Stomach (tissue), 9 donors: ENCODE measurements around the gene BRMS1. TPM values are rescaled to one million over a fixed set of nuclear protein-coding genes. Genes with fewer than 3 reads are reported as not detected.
"Not testable (repeated sequence)": the region's sequence is repeated elsewhere in the genome, so short reads cannot be mapped to it uniquely, and the experiment has no call there.

ENCODE experiments used
- DNase-seq, 2 donors: peaks; one replicate each; pipeline versions ENCODE4 v3.0.0 to v3.0.0-alpha.2; 2013 to 2019
- H3K27ac ChIP-seq, 5 donors: fragments of 200-600 bp in 4 of 5; sonication (generic) in 4 of 5; one replicate each; pipeline ENCODE4 v1.5.1; 2013 to 2019; ENCODE audit warnings: mild to moderate bottlenecking in 1 of 5, moderate library complexity in 1 of 5
- H3K27me3 ChIP-seq, 3 donors: fragments of 200-600 bp; sonication (generic); one replicate each; pipeline ENCODE4 v1.5.1; 2017 to 2019; ENCODE audit warnings: mixed run types in 1 of 3
- H3K36me3 ChIP-seq, 4 donors: fragments of 200-600 bp; sonication (generic); 1 replicate in 3 of 4; 2 replicates in 1 of 4; pipeline ENCODE4 v1.5.1; 2016 to 2019
- H3K4me1 ChIP-seq, 4 donors: fragments of 200-600 bp; sonication (generic); one replicate each; pipeline ENCODE4 v1.5.1; 2016 to 2019
- H3K4me3 ChIP-seq, 4 donors: fragments of 200-600 bp; sonication (generic) in 3 of 4; one replicate each; pipeline ENCODE4 v1.5.1; 2016 to 2019; ENCODE audit warnings: mild to moderate bottlenecking in 1 of 4
- H3K9me3 ChIP-seq, 4 donors: fragments of 200-600 bp; sonication (generic); one replicate each; pipeline ENCODE4 v1.5.1; 2016 to 2019
- EP300 ChIP-seq: sonication (generic); formaldehyde crosslinking; IDR thresholded peaks from one replicate; pipeline ENCODE4 v1.6.1; 2017; ENCODE audit warnings: antibody characterized with exemption
- POLR2A ChIP-seq, 4 donors: fragments of 450-650 bp; IDR thresholded peaks; one replicate each; pipeline ENCODE4 v1.6.1; 2016; ENCODE audit warnings: antibody characterized with exemption in 4 of 4, control low read depth in 2 of 4, mild to moderate bottlenecking in 1 of 4, moderate library complexity in 1 of 4
- POLR2AphosphoS5 ChIP-seq, 3 donors: sonication (generic); formaldehyde crosslinking; IDR thresholded peaks; one replicate each; pipeline ENCODE4 v1.6.1; 2016; ENCODE audit warnings: antibody characterized with exemption in 3 of 3
- WGBS, 5 donors: extraction: QIAGEN DNeasy Blood & Tissue Kit in 3 of 5; methylation state at CpG; one replicate each; pipeline versions ENCODE4 v1.1.5 to v1.1.7; 2013 to 2018; 5-methylcytosine and 5-hydroxymethylcytosine counted together
- intact Hi-C: fragments of 100-400 bp; cut with DNase I; formaldehyde crosslinking; loops from one replicate; pipeline ENCODE4 v1.15.1; 2023; ENCODE audit warnings: low total_unique reads
- polyA plus RNA-seq, 3 donors: library from polyadenylated mRNA; stranded (reverse); fragments of 200-250 nt; gene quantifications; one replicate each; pipeline ENCODE4 v1.2.3, GENCODE V29; 2013
- total RNA-seq, 5 donors: library from RNA; depleted of rRNA; stranded (reverse); fragments of >200 nt; gene quantifications; one replicate each; pipeline versions ENCODE4 v1.1.0 to v1.2.3, GENCODE V29; 2014 to 2016
- TF ChIP-seq, protein P1 (sequence below), 7 experiments: fragments of 450-650 bp in 4 of 7; fragments of 200-600 bp in 3 of 7; sonication (generic) in 3 of 7; IDR thresholded peaks; one replicate each; pipeline ENCODE4 v1.5.1; 2016 to 2019; ENCODE audit warnings: antibody characterized with exemption in 7 of 7, control low read depth in 2 of 7, mild to moderate bottlenecking in 1 of 7
- donor health status: healthy with polysubstance abuse.
- donor health status: Bipolar disorder and iron deficiency.
- donor health status: healthy.

BRMS1 gene
- total and polyA plus RNA-seq, 8 donors: 14.6 to 105 (median 62.1) TPM

DNA sequence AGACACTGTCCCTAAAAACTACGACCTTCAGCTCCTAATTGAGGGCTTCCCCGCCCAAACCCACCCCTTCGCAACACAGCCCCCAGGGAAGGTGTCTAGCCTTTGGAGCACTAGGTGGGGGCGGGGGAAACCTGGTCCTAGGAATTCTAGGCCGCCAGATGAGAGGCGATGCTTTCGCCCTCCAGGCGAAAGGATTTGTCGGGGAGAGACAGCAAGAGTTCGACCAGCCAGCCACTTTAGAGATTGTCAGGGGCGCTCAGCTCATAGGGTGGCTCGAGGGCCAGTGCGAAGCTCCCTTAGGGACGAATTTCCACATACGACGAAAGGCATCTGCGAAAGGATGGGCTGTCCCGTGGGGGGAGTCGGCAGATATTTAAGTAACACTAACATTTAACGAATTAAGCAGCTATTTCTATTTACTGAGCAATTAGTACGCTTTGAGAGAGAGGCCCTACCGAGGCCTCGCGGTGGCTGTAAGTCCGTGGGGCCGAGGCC lies 33.4 kb downstream of the BRMS1 start:
- peak overlapping the region; percentile 46 to 56 (median 56) for H3K4me3 ChIP-seq
- 27 to 35% (median 31%) methylated on average over 25 to 26 of the region's 26 CpGs for WGBS, 5 donors

DNA sequence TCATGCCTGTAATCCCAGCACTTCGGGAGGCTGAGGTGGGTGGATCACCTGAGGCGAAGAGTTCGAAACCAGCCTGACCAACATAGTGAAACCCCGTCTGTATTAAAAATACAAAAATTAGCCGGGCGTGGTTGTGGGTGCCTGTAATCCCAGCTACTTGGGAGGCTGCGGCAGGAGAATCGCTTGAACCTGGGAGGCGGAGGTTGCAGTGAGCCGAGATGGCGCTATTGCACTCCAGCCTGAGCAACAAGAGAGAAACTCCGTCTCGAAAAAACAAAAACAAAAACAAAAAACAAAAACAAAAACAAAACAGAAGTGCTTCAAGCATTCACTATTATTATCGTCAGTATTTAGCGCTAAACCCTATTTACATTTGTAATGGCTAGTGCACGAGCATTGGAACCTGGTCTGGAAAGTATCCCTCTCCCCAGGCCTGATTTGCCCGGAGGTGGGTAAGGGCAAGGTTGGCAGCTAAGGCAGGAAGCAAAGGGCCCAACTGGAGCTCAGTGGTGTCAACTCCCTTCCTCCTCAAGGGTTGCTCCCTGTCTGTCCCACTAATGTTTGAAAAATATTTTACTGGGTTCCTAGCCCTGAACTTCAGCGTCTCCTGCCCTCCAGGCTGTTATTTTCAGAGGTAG lies 34.0 kb downstream of the BRMS1 start:
- H3K36me3 ChIP-seq, H3K4me3 ChIP-seq, DNase-seq, H3K27ac ChIP-seq, H3K9me3 ChIP-seq, H3K27me3 ChIP-seq: not testable (repeated sequence)
- intact Hi-C loops: loop anchor here (10.0 kb wide), 1 partner anchor 74 kb away; no protein-coding TSS in a partner anchor
- WGBS, 5 donors: 85 to 91% (median 88%) methylated on average over 18 of the region's 18 CpGs
- peaks cover 17 to 37% (median 34%) of the 10 kb centered on the region in 4 donors for H3K4me1 ChIP-seq

More for the DNA sequence above, 33.4 kb downstream of the BRMS1 start:
- intact Hi-C loops: loop anchor here (10.0 kb wide), 1 partner anchor 73 kb away; no protein-coding TSS in a partner anchor
- H3K27ac ChIP-seq: peak overlapping the region; percentile 84 to 94 (median 90)
- peaks cover 0 to 4% (median 0%) of the 10 kb centered on the region in 3 donors for H3K27me3 ChIP-seq
- TF ChIP-seq, protein P1, sequence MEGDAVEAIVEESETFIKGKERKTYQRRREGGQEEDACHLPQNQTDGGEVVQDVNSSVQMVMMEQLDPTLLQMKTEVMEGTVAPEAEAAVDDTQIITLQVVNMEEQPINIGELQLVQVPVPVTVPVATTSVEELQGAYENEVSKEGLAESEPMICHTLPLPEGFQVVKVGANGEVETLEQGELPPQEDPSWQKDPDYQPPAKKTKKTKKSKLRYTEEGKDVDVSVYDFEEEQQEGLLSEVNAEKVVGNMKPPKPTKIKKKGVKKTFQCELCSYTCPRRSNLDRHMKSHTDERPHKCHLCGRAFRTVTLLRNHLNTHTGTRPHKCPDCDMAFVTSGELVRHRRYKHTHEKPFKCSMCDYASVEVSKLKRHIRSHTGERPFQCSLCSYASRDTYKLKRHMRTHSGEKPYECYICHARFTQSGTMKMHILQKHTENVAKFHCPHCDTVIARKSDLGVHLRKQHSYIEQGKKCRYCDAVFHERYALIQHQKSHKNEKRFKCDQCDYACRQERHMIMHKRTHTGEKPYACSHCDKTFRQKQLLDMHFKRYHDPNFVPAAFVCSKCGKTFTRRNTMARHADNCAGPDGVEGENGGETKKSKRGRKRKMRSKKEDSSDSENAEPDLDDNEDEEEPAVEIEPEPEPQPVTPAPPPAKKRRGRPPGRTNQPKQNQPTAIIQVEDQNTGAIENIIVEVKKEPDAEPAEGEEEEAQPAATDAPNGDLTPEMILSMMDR (IDR thresholded peaks at IDR 0.05): peak in 1 of 7 experiments; percentile 87
- TF ChIP-seq POLR2A (IDR thresholded peaks at IDR 0.05): no peak
- no peaks in the 10 kb centered on the region for H3K36me3 ChIP-seq
- DNase-seq: no peak
- no peaks in the 10 kb centered on the region for H3K9me3 ChIP-seq
- H3K4me1 ChIP-seq: peaks cover 23 to 43% (median 39%) of the 10 kb centered on the region in 4 donors

DNA sequence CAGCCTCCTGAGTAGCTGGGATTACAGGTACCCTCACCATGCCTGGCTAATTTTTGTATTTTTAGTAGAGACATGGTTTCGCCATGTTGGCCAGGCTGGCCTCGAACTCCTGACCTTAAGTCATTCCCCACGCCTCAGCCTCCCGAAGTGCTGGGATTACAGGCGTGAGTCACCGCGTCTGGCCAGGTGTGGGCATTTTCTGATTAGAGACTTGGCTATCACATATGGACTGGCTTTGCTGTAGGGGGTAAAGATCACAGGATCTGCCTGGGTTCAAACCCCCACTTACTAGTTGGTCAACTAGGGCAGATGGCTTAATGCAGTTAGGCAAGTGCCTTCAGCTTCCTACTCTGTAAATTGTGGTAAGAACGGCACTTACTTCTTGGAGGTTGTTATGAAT lies 34.6 kb downstream of the BRMS1 start:
- TF ChIP-seq, protein P1 (IDR thresholded peaks at IDR 0.05): no peak
- no peak for TF ChIP-seq POLR2AphosphoS5 (IDR thresholded peaks at IDR 0.05)
- TF ChIP-seq EP300: no peak
- TF ChIP-seq POLR2A (IDR thresholded peaks at IDR 0.05): no peak
- 51 to 77% (median 63%) methylated on average over 8 of the region's 8 CpGs for WGBS, 5 donors
- H3K4me3 ChIP-seq: no peak overlapping the region
- H3K4me1 ChIP-seq: peaks cover 16 to 32% (median 28%) of the 10 kb centered on the region in 4 donors
- H3K27ac ChIP-seq: no peak overlapping the region
- H3K9me3 ChIP-seq: no peaks in the 10 kb centered on the region
- H3K27me3 ChIP-seq: no peaks in the 10 kb centered on the region
- no peaks in the 10 kb centered on the region for H3K36me3 ChIP-seq
- intact Hi-C loops: loop anchor here (10.0 kb wide), 1 partner anchor 74 kb away; no protein-coding TSS in a partner anchor
- DNase-seq: no peak

DNA sequence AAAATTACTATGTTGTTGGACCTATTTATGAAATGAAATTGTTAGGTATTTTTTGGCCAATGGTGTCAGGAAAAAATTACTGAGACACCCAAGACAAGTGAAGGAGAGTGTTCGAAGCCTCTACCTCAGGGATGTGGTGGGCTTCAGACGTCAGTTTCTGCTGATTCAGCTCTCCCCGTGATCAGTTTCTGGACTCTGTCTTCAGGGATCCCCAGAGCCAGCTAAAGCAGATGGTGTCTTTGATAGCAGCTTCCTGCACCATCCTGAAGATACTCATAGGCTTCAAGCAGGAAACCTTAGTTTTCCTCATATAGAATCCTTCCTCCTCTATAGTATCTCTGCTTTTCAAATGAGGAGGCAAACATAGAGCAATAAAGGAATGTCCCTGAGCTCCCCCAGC lies 35.4 kb downstream of the BRMS1 start:
- DNase-seq: no peak
- WGBS, 5 donors: 59 to 83% (median 75%) methylated on average over 3 of the region's 3 CpGs
- Histone ChIP-seq H3K4me1 (peaks cover 12 to 24% (median 20%) of the 10 kb centered on the region in 4 donors), H3K27me3 (no peaks in the 10 kb centered on the region), H3K36me3 (no peaks in the 10 kb centered on the region), H3K4me3 (no peak overlapping the region), H3K9me3 (no peaks in the 10 kb centered on the region), H3K27ac (no peak overlapping the region)
- intact Hi-C loops: no loop called here
- TF ChIP-seq POLR2AphosphoS5 (IDR thresholded peaks at IDR 0.05): no peak
- TF ChIP-seq POLR2A (IDR thresholded peaks at IDR 0.05): no peak
- TF ChIP-seq EP300: no peak

DNA sequence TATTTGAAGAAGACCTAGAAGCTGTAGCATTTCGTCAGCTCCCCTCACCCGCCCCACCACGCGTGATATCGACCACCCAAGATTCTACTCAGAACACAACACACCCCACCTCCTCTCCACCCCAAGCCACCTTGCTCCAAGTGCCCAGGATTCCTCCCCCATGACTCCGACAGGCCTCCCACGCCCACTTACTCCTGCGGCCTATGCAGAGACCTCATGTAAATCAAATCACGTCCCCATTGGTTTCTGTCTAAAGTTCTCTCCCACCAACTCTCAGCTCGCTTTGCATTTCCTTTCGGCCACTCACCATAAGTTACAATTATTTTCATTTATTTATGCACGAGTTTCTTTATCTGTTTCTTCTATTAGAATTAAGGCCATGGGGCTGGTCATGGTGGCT lies 42.2 kb downstream of the BRMS1 start:
- WGBS, 5 donors: 87 to 92% (median 88%) methylated on average over 12 of the region's 12 CpGs
- intact Hi-C loops: no loop called here

More for the DNA sequence above, 42.2 kb downstream of the BRMS1 start:
- Histone ChIP-seq H3K27me3 (no peaks in the 10 kb centered on the region), H3K27ac (no peak overlapping the region), H3K9me3 (no peaks in the 10 kb centered on the region), H3K4me1 (no peaks in the 10 kb centered on the region), H3K4me3 (no peak overlapping the region), H3K36me3 (no peaks in the 10 kb centered on the region)
- TF ChIP-seq EP300: no peak
- TF ChIP-seq POLR2AphosphoS5 (IDR thresholded peaks at IDR 0.05): no peak
- TF ChIP-seq, protein P1 (IDR thresholded peaks at IDR 0.05): no peak
- no peak for DNase-seq
